Measurements from ENCODE around the gene WDR4.
A peak's percentile ranks its signal among the peaks of the same experiment; 100 is the strongest.
"Not testable (repeated sequence)": the region's sequence is repeated elsewhere in the genome, so short reads cannot be mapped to it uniquely, and the experiment has no call there.

The WDR4 gene

GRCh38 chr21:42829954-42830353 lies 49.4 kb downstream of the WDR4 start:
- no peak for TF ChIP-seq CTCF (IDR thresholded peaks at IDR 0.05; ENCODE audit: low read depth, low read length)
- no peak overlapping the region for H3K4me3 ChIP-seq (ENCODE audit: low read depth, low read length)

DNA sequence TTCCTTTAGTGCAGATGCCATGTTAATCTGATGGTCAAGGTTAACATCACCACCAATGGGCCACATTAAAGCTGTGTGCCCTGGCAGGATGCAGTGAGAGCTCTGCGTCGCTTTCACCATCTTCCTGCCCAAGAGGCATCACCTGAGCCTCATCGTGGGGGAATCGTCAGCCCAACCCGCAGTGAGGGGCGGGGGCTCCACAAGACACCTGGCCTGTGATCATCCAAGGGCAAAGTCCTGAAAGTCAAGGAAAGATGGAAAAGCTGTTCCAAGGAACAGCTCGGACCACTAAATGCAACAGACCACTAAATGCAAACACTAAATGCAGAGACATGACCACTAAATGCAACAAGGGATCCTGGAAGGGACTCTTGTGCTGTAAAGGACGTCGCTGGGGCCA lies 49.9 kb downstream of the WDR4 start:
- no peak for TF ChIP-seq CTCF (IDR thresholded peaks at IDR 0.05; ENCODE audit: low read depth, low read length)
- H3K4me3 ChIP-seq (ENCODE audit: low read depth, low read length), result no peak overlapping the region

- H3K4me3 ChIP-seq (ENCODE audit: low read depth, low read length), result no peak overlapping the region
- no peak for TF ChIP-seq CTCF (IDR thresholded peaks at IDR 0.05; ENCODE audit: low read depth, low read length)
These were observed 51.8 kb downstream of the WDR4 start for GRCh38 chr21:42827588-42827987.

DNA sequence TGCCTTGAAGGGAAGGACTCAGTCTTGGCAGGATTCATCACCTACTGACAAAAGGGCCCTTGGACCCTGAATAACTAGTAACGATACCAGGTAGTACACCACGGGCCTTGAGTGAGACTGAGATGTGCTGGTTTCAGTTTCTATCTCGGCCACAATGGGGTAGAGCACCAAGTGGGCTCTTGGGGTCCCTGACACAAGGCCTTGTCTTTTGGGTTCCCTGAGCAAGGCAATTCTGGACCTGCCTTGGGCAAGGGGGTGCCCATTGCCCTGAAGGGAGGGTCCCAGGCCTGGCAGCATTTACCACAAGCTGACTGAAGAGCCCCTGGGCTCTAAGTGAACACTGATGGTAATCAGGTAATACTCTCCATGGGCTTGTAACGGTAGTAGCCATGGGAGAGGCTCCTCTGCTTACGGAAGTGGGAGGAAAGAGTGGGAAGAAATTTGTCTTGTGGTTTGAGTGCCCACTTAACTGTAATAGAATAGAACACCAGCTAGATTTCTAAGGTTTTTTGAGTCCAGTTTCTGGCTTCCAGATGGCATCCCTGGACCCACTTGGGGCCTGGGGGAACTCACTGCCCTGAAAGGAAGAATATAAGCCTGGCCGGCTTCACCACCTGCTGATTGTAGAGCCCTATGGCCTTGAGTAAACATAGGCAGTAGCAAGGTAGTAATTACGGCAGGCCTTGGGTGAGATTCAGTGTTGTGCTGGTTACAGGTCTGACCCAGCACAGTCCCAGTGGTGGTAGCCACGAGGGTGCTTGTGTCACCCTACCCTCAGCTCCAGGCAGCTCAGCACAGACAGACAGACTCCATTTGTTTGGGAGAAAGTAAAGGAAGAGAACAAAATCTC lies 58.5 kb downstream of the WDR4 start:
- no peak for TF ChIP-seq CTCF (IDR thresholded peaks at IDR 0.05; ENCODE audit: low read depth, low read length)
- H3K4me3 ChIP-seq (ENCODE audit: low read depth, low read length), result no peak overlapping the region

- no peak for TF ChIP-seq CTCF (IDR thresholded peaks at IDR 0.05; ENCODE audit: low read depth, low read length)
These were observed 59.3 kb downstream of the WDR4 start for GRCh38 chr21:42819861-42820615.

GRCh38 chr21:42818328-42818749 lies 61.0 kb downstream of the WDR4 start:
- peak; percentile 93 for TF ChIP-seq CTCF (IDR thresholded peaks at IDR 0.05; ENCODE audit: low read depth, low read length)
- H3K4me3 ChIP-seq (ENCODE audit: low read depth, low read length), result no peak overlapping the region

More at GRCh38 chr21:42819861-42820615, 59.3 kb downstream of the WDR4 start:
- no peak overlapping the region for H3K4me3 ChIP-seq (ENCODE audit: low read depth, low read length)

DNA sequence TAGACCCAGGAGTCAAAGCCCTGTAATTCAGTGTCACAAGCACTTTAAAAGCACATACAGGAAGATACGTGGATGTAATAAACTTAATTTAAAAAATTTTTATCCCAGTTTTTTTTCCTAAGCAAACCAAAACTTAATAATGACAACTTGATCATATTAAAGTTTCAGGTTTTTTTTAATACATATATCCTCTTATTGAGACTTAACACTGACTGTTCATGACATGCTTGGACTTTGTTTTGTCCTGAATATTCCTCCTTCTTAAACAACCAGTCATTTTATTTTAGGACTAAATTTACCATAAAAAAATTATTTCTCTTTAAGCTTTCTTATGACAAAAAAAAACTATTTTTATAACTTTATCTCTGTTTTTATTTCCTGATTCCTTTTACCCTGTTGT lies 64.1 kb downstream of the WDR4 start:
- no peak for TF ChIP-seq CTCF (IDR thresholded peaks at IDR 0.05; ENCODE audit: low read depth, low read length)

GRCh38 chr21:42812528-42813241 lies 66.7 kb downstream of the WDR4 start:
- not testable (repeated sequence) for H3K4me3 ChIP-seq (ENCODE audit: low read depth, low read length)

More for the DNA sequence above, 64.1 kb downstream of the WDR4 start:
- no peak overlapping the region for H3K4me3 ChIP-seq (ENCODE audit: low read depth, low read length)
